PC-9 (cell line): ENCODE data around the gene C1orf226. TPM values are rescaled to one million over a fixed set of nuclear protein-coding genes. Genes with fewer than 3 reads are reported as not detected.

Source experiments
- BruUV-seq: library from RNA; stranded (reverse); fragments of 400-500 nt; replicated peaks from 2 replicates; lab custom pipeline; 2021; lab: Mats Ljungman, UMichigan
- CTCF ChIA-PET: fragments of 300-600 bp; sonication (Branson Sonifier 250); formaldehyde crosslinking; loops from one replicate; lab custom pipeline; 2022; ENCODE audit warnings: antibody characterized with exemption; lab: Charles Lee
- POLR2A ChIA-PET: fragments of 300-600 bp; sonication (Branson Sonifier 250); formaldehyde crosslinking; loops from one replicate; lab custom pipeline; 2022; ENCODE audit warnings: antibody characterized with exemption; ENCODE audit not compliant: unreplicated experiment; lab: Charles Lee
- DNase-seq, 2 experiments: peaks; one replicate each; pipeline versions ENCODE4 v3.0.0 to v3.0.0-alpha.2; 2015 to 2022; ENCODE audit warnings: mixed read lengths in 1 of 2
- H2AFZ ChIP-seq: fragments of 200-600 bp; sonication (generic); 2 replicates; pipeline ENCODE4 v1.8.1; 2017; ENCODE audit warnings: antibody characterized with exemption
- H3F3A ChIP-seq: fragments of 200-600 bp; sonication (generic); 2 replicates; pipeline ENCODE4 v1.8.1; 2017; ENCODE audit warnings: antibody characterized with exemption, mild to moderate bottlenecking, low read depth; ENCODE audit not compliant: insufficient read depth
- H3K27ac ChIP-seq: fragments of 200-600 bp; sonication (generic); 2 replicates; pipeline ENCODE4 v1.6.1; 2016; ENCODE audit warnings: mixed run types
- H3K27me3 ChIP-seq: fragments of 200-600 bp; sonication (generic); 2 replicates; pipeline ENCODE4 v1.6.1; 2016; ENCODE audit warnings: low read depth, mixed run types; ENCODE audit not compliant: insufficient read depth
- H3K36me3 ChIP-seq: fragments of 200-600 bp; sonication (generic); 2 replicates; pipeline ENCODE4 v1.6.1; 2016; ENCODE audit warnings: low read depth, mixed run types
- H3K4me1 ChIP-seq: fragments of 200-600 bp; sonication (generic); replicated peaks from 2 replicates; pipeline ENCODE4 v1.6.1; 2016; ENCODE audit warnings: mixed run types; ENCODE audit not compliant: insufficient read depth
- H3K4me2 ChIP-seq: fragments of 200-600 bp; sonication (generic); 2 replicates; pipeline ENCODE4 v1.6.1; 2017; ENCODE audit warnings: mixed run types
- H3K4me3 ChIP-seq: fragments of 200-600 bp; sonication (generic); 2 replicates; pipeline ENCODE4 v1.6.1; 2016; ENCODE audit warnings: mixed run types
- H3K79me2 ChIP-seq: fragments of 200-600 bp; sonication (generic); 2 replicates; pipeline ENCODE4 v1.6.1; 2017; ENCODE audit warnings: low read depth, mixed run types
- H3K9me2 ChIP-seq: fragments of 200-600 bp; sonication (generic); 2 replicates; pipeline ENCODE4 v1.8.1; 2017; ENCODE audit warnings: mild to moderate bottlenecking; ENCODE audit not compliant: insufficient read depth
- H3K9me3 ChIP-seq: fragments of 200-600 bp; sonication (generic); 2 replicates; pipeline ENCODE4 v1.8.1; 2016; ENCODE audit warnings: low read depth; ENCODE audit not compliant: insufficient read depth
- H4K20me1 ChIP-seq: fragments of 200-600 bp; sonication (generic); 2 replicates; pipeline ENCODE4 v1.8.1; 2017; ENCODE audit not compliant: insufficient read depth
- CTCF ChIP-seq: fragments of 200-600 bp; sonication (generic); conservative IDR thresholded peaks from 2 replicates; pipeline ENCODE4 v1.6.1; 2017; ENCODE audit warnings: mixed run types, antibody characterized with exemption, mild to moderate bottlenecking, moderate library complexity
- EZH2 ChIP-seq: fragments of 200-600 bp; sonication (generic); IDR thresholded peaks from 2 replicates; pipeline ENCODE4 v1.8.0; 2017; ENCODE audit warnings: antibody characterized with exemption, low read depth
- intact Hi-C: fragments of 100-400 bp; cut with micrococcal nuclease; formaldehyde crosslinking; loops from one replicate; pipeline ENCODE4 v1.10.0; 2022; ENCODE audit not compliant: unreplicated experiment
- total RNA-seq: library from RNA; stranded (reverse); gene quantifications from 2 replicates; pipeline ENCODE4 v1.2.3, GENCODE V29; 2021

The C1orf226 gene
- total RNA-seq, 1 experiment from 2014 or later, result 10.5 TPM

DNA sequence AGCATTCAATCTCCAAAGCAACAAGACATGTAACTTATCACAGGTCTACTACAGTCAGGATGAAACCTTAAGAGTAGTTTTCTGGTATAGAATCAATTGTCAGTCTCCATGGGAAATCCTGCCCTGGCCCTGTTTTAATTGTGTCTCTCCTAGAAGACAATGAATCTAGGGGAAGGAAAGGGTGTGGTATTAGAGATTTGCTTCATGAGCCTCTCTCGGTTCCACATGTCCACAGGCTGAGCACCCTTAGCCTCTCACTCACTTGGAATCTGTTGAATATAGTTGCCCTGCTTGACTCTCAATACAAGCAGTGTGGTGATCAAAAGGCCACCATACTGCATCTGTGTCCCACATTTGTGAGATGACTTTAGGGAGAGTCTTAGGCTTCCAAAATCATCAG lies 22.6 kb upstream of the C1orf226 start:
- TF ChIP-seq EZH2 (no peak), CTCF (no peak)
- peaks cover 11% of the 10 kb centered on the region; the same call in 1 of the 2 replicates for H3K36me3 ChIP-seq
- no peak overlapping the region for H3K4me3 ChIP-seq
- H3K9me3 ChIP-seq, result no peaks in the 10 kb centered on the region
- BruUV-seq, result no TSS peak
- H3K27ac ChIP-seq, result no peak overlapping the region
- H3K4me2 ChIP-seq, result no peak overlapping the region
- no peaks in the 10 kb centered on the region for H3F3A ChIP-seq
- no peaks in the 10 kb centered on the region for H4K20me1 ChIP-seq
- no peaks in the 10 kb centered on the region for H3K9me2 ChIP-seq
- ChIA-PET POLR2A (no interaction called here), CTCF (interaction anchor here (0.9 kb wide), 1 partner anchor 33 kb away, joined by 6 read pairs; no protein-coding TSS in a partner anchor)
- no peaks in the 10 kb centered on the region for H3K79me2 ChIP-seq
- no peak for DNase-seq
- intact Hi-C loops, result loop anchor here (5.0 kb wide), 1 partner anchor 138 kb away; the partner anchor contains the start of gene UHMK1
- no peaks in the 10 kb centered on the region for H3K4me1 ChIP-seq
- no peak overlapping the region for H2AFZ ChIP-seq
- no peaks in the 10 kb centered on the region for H3K27me3 ChIP-seq

GRCh38 chr1:162359523-162360236 lies 21.8 kb upstream of the C1orf226 start:
- H3K79me2 ChIP-seq, result no peaks in the 10 kb centered on the region
- ChIA-PET POLR2A (no interaction called here), CTCF (interaction anchor here (0.9 kb wide), 1 partner anchor 32 kb away, joined by 6 read pairs; no protein-coding TSS in a partner anchor)
- no peaks in the 10 kb centered on the region for H4K20me1 ChIP-seq
- BruUV-seq, result no TSS peak
- no peak overlapping the region for H3K4me2 ChIP-seq
- H3K27ac ChIP-seq, result no peak overlapping the region
- H3K27me3 ChIP-seq, result no peaks in the 10 kb centered on the region
- no peaks in the 10 kb centered on the region for H3K4me1 ChIP-seq
- peaks cover 11% of the 10 kb centered on the region; the same call in 1 of the 2 replicates for H3K36me3 ChIP-seq
- no peaks in the 10 kb centered on the region for H3K9me3 ChIP-seq
- H3K4me3 ChIP-seq, result no peak overlapping the region
- no peaks in the 10 kb centered on the region for H3K9me2 ChIP-seq
- H2AFZ ChIP-seq, result no peak overlapping the region
- no peak for TF ChIP-seq CTCF
- no peak for TF ChIP-seq EZH2
- intact Hi-C loops, result loop anchor here (5.0 kb wide), 1 partner anchor 138 kb away; the partner anchor contains the start of gene UHMK1
- no peak for DNase-seq
- no peaks in the 10 kb centered on the region for H3F3A ChIP-seq

DNA sequence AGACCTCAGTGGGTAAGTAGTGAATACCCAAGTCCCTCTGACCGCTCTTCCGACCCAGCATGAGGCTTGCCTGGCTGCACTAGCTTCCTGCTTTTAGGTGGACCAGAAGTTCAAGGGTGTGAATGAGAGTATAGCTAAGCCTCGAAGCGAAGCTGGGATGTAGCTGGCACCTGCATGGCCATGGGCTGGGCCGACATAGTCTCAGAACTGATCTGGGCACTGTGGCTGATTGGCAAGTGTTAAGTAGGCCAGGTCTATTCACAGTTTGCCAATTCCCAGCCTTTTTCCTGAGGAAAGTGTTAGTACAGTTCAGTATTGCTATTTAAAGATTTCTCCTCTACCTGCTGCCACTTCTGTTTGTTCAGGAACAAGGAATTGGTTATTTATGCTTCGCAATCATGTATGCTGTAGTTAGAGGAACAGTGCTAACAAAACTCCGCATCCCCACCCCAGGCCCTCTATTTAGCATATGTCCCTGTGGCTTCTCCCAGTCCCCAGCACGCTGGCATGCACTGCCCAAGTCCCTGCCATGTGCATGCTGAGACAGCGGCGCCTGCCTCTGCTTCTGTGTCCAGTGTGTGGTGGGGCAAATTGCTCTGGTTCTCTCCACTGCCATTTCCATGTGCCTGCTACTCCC lies 21.2 kb upstream of the C1orf226 start:
- Histone ChIP-seq H3K9me3 (no peaks in the 10 kb centered on the region), H3K27me3 (no peaks in the 10 kb centered on the region), H3K27ac (no peak overlapping the region), H2AFZ (no peak overlapping the region), H3K79me2 (no peaks in the 10 kb centered on the region), H4K20me1 (no peaks in the 10 kb centered on the region), H3F3A (no peaks in the 10 kb centered on the region), H3K4me2 (no peak overlapping the region), H3K4me3 (no peak overlapping the region), H3K4me1 (no peaks in the 10 kb centered on the region), H3K36me3 (peaks cover 11% of the 10 kb centered on the region; the same call in 1 of the 2 replicates), H3K9me2 (no peaks in the 10 kb centered on the region)
- CTCF ChIA-PET, result no interaction called here
- TF ChIP-seq CTCF (no peak), EZH2 (no peak)
- no peak for DNase-seq
- POLR2A ChIA-PET, result no interaction called here
- no TSS peak for BruUV-seq
- intact Hi-C loops, result no loop called here
